Measurements from ENCODE around the gene SLC6A20. TPM values are rescaled to one million over a fixed set of nuclear protein-coding genes. Genes with fewer than 3 reads are reported as not detected.

Gene SLC6A20
- total RNA-seq, 1 donor from 2014 or later: not detected

DNA sequence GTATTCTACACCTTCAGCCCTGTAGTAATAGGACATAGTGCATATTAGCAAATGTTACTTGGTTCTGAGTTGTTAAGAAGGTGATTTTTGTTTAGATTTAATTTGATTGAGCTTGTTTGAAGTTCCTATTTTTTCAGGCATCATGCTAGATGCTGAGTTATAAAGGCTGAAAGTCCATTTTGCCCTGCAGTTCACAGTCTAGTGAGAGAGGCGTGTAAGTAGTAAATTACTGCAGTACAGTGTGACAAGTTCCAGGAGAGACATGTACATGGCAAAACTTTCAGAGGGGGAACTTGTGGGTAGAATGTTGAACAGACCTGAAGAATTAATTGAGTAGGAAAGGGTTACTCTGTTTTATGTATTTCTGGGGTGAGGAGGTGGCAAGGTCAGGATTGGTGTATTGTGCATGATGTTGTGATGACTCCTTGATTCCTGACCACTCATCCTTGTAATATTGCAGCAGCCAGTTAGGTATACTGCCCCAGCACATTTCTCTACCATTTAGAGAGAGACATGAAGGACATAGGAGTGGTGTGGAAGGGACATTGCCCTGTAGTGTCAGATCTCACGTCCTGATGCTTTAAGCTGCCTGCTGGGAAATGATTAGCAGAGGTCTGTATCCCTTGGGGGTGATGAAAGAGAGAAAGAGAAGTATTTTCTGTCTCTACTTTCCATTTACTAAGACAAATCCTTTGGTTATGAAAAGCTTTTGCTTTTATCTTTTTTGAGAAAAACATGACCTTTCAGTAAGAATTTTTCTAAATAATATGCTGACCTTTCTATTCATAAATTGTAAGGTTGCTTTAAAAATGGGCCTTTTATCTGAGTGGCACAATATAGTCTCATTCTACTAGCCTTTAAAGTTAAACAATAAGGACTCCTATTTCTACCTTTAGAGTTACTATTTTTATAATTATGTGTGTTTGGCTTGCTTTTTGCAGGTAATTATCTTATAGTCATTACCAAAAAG lies 90.2 kb downstream of the SLC6A20 start:
- intact Hi-C loops (cut with DNase I): no loop called here
- no peak for ATAC-seq (ENCODE audit: poor library complexity)
- DNase-seq: no peak

Other genes starting within 250 kb of the SLC6A20 start
- 31.9 TPM for gene LIMD1, start 201.8 kb downstream of the SLC6A20 start, total RNA-seq
- gene SACM1L, start 107.1 kb downstream of the SLC6A20 start, total RNA-seq: 27.5 TPM
- 7.2 TPM for gene LZTFL1, start 45.6 kb upstream of the SLC6A20 start, total RNA-seq
- gene CCR9, start 90.0 kb upstream of the SLC6A20 start, total RNA-seq: not detected
- 0.22 TPM for gene CXCR6, start 146.9 kb upstream of the SLC6A20 start, total RNA-seq
- gene FYCO1, start 199.3 kb upstream of the SLC6A20 start, total RNA-seq: 120 TPM
- gene XCR1, start 230.9 kb upstream of the SLC6A20 start, total RNA-seq: not detected